IMR-90 (cell line): ENCODE data around the gene COL4A5. TPM values are rescaled to one million over a fixed set of nuclear protein-coding genes. Genes with fewer than 3 reads are reported as not detected.

Source experiments
- ATAC-seq: fragments of 200-7000 bp; cut with Tn5 transposase; 2 replicates; pipeline ENCODE4 v1.9.1; 2020; ENCODE audit warnings: low read depth, mild to moderate bottlenecking, moderate library complexity
- BruUV-seq: library from RNA; stranded (reverse); fragments of 400-500 nt; replicated peaks from 2 replicates; lab custom pipeline; 2021; lab: Mats Ljungman, UMichigan
- CTCF ChIA-PET: fragments of 300-600 bp; formaldehyde crosslinking; extraction: SDS; loops from one replicate; lab custom pipeline; 2021; ENCODE audit warnings: antibody characterized with exemption; lab: Yijun Ruan, JAX
- POLR2A ChIA-PET: fragments of 300-600 bp; sonication (Branson Sonifier 250); formaldehyde crosslinking; loops from one replicate; lab custom pipeline; 2022; ENCODE audit warnings: antibody characterized with exemption; ENCODE audit not compliant: unreplicated experiment; lab: Charles Lee
- DNase-seq: peaks from one replicate; pipeline ENCODE4 v3.0.0; 2013
- H2AFZ ChIP-seq: replicated peaks from 2 replicates; pipeline ENCODE3; 2013; ENCODE audit warnings: low read length, mild to moderate bottlenecking; ENCODE audit not compliant: poor library complexity
- H2AK5ac ChIP-seq: 2 replicates; pipeline ENCODE4 v1.6.1; 2013; ENCODE audit warnings: low read depth, low read length, inconsistent platforms
- H2AK9ac ChIP-seq: replicated peaks from 2 replicates; pipeline ENCODE3; 2013; ENCODE audit warnings: mild to moderate bottlenecking, low read depth, low read length, moderate library complexity; ENCODE audit not compliant: poor library complexity
- H2BK120ac ChIP-seq: 2 replicates; pipeline ENCODE4 v1.6.1; 2013; ENCODE audit warnings: low read depth, low read length, inconsistent platforms
- H2BK15ac ChIP-seq: 3 replicates; pipeline ENCODE4 v1.6.1; 2013; ENCODE audit warnings: low read depth, low read length, inconsistent platforms
- H2BK20ac ChIP-seq: 2 replicates; pipeline ENCODE4 v1.6.1; 2013; ENCODE audit warnings: low read depth, mild to moderate bottlenecking, inconsistent platforms, low read length, moderate library complexity
- H2BK5ac ChIP-seq: 2 replicates; pipeline ENCODE4 v1.6.1; 2013; ENCODE audit warnings: mild to moderate bottlenecking, low read depth, low read length, inconsistent platforms; ENCODE audit not compliant: poor library complexity, severe bottlenecking
- H3K14ac ChIP-seq: replicated peaks from 2 replicates; pipeline ENCODE4 v1.6.1; 2013; ENCODE audit warnings: low read depth, low read length, inconsistent platforms
- H3K18ac ChIP-seq: 2 replicates; pipeline ENCODE4 v1.6.1; 2013; ENCODE audit warnings: low read depth, low read length, control low read depth
- H3K23ac ChIP-seq: 2 replicates; pipeline ENCODE4 v1.6.1; 2013; ENCODE audit warnings: low read depth, low read length, inconsistent platforms
- H3K27ac ChIP-seq: 2 replicates; pipeline ENCODE4 v1.5.1; 2013; ENCODE audit warnings: mild to moderate bottlenecking, control low read depth, low read length; ENCODE audit not compliant: insufficient read depth
- H3K27me3 ChIP-seq: 2 replicates; pipeline ENCODE4 v1.6.1; 2013; ENCODE audit warnings: low read length; ENCODE audit not compliant: control insufficient read depth, insufficient read depth
- H3K36me3 ChIP-seq: 2 replicates; pipeline ENCODE4 v1.6.1; 2013; ENCODE audit warnings: low read length, mixed read lengths; ENCODE audit not compliant: control insufficient read depth, insufficient read depth
- H3K4ac ChIP-seq: 2 replicates; pipeline ENCODE4 v1.6.1; 2013; ENCODE audit warnings: low read depth, low read length, inconsistent platforms
- H3K4me1 ChIP-seq: 2 replicates; pipeline ENCODE4 v1.6.1; 2013; ENCODE audit warnings: low read length, mixed read lengths; ENCODE audit not compliant: control insufficient read depth, insufficient read depth
- H3K4me2 ChIP-seq: 2 replicates; pipeline ENCODE4 v1.6.1; 2013; ENCODE audit warnings: low read depth, mild to moderate bottlenecking, control low read depth, low read length, moderate library complexity
- H3K4me3 ChIP-seq: 2 replicates; pipeline ENCODE4 v1.5.1; 2013; ENCODE audit warnings: low read depth, mild to moderate bottlenecking, control low read depth, low read length, moderate library complexity; ENCODE audit not compliant: insufficient read depth
- H3K56ac ChIP-seq: 2 replicates; pipeline ENCODE4 v1.6.1; 2013; ENCODE audit warnings: low read length, inconsistent platforms; ENCODE audit not compliant: insufficient read depth; ENCODE audit errors: extremely low read depth
- H3K79me1 ChIP-seq, 2 experiments: 2 replicates each; pipeline ENCODE4 v1.6.1; 2013; ENCODE audit warnings: low read length in 2 of 2, inconsistent platforms in 1 of 2, low read depth in 1 of 2
- H3K9ac ChIP-seq: 2 replicates; pipeline ENCODE4 v1.6.1; 2013; ENCODE audit warnings: low read depth, low read length, control low read depth
- H3K9me1 ChIP-seq: 2 replicates; pipeline ENCODE4 v1.6.1; 2013; ENCODE audit warnings: low read length, inconsistent platforms; ENCODE audit not compliant: insufficient read depth
- H3K9me3 ChIP-seq: 2 replicates; pipeline ENCODE4 v1.6.1; 2013; ENCODE audit warnings: low read length; ENCODE audit not compliant: control insufficient read depth, insufficient read depth
- H4K20me1 ChIP-seq: 2 replicates; pipeline ENCODE4 v1.6.1; 2013; ENCODE audit warnings: low read length, inconsistent platforms; ENCODE audit not compliant: insufficient read depth
- H4K5ac ChIP-seq: 2 replicates; pipeline ENCODE4 v1.6.1; 2013; ENCODE audit warnings: mild to moderate bottlenecking, low read depth, low read length, control low read depth
- H4K8ac ChIP-seq, 2 experiments: 2 replicates each; pipeline ENCODE4 v1.6.1; 2013; ENCODE audit warnings: low read depth in 2 of 2, low read length in 2 of 2, control low read depth in 1 of 2, inconsistent platforms in 1 of 2
- H4K91ac ChIP-seq: 2 replicates; pipeline ENCODE4 v1.6.1; 2013; ENCODE audit warnings: low read depth, low read length, inconsistent platforms; ENCODE audit not compliant: insufficient read depth
- BHLHE40 ChIP-seq: fragments of 150-350 bp; IDR thresholded peaks from 2 replicates; pipeline ENCODE4 v1.6.1; 2016; ENCODE audit warnings: mild to moderate bottlenecking, low read depth, low read length
- CEBPB ChIP-seq: IDR thresholded peaks from 2 replicates; pipeline ENCODE4 v1.6.1; 2012; ENCODE audit warnings: low read depth, low read length, improper control_type of control experiment
- CHD1 ChIP-seq: IDR thresholded peaks from 2 replicates; pipeline ENCODE4 v1.6.1; 2012; ENCODE audit warnings: low read depth, low read length, improper control_type of control experiment
- CTCF ChIP-seq: conservative IDR thresholded peaks from 2 replicates; pipeline ENCODE4 v1.5.1; 2012; ENCODE audit warnings: mild to moderate bottlenecking, low read depth, low read length, improper control_type of control experiment
- ELK1 ChIP-seq: fragments of 150-350 bp; IDR thresholded peaks from 2 replicates; pipeline ENCODE4 v1.6.1; 2016; ENCODE audit warnings: low read depth, mild to moderate bottlenecking, low read length, moderate library complexity, borderline replicate concordance
- FOS ChIP-seq: fragments of 150-350 bp; IDR thresholded peaks from 2 replicates; pipeline ENCODE4 v1.6.1; 2016; ENCODE audit warnings: low read depth, low read length
- MAFK ChIP-seq: IDR thresholded peaks from 2 replicates; pipeline ENCODE4 v1.6.1; 2012; ENCODE audit warnings: low read depth, low read length, improper control_type of control experiment
- MAZ ChIP-seq: IDR thresholded peaks from 2 replicates; pipeline ENCODE4 v1.6.1; 2012; ENCODE audit warnings: low read depth, mild to moderate bottlenecking, low read length, improper control_type of control experiment, moderate library complexity, borderline replicate concordance
- MXI1 ChIP-seq: IDR thresholded peaks from 2 replicates; pipeline ENCODE4 v1.6.1; 2012; ENCODE audit warnings: low read depth, mild to moderate bottlenecking, low read length, moderate library complexity, borderline replicate concordance
- NFE2L2 ChIP-seq: fragments of 150-350 bp; IDR thresholded peaks from 2 replicates; pipeline ENCODE4 v1.6.1; 2016; ENCODE audit warnings: low read depth, mild to moderate bottlenecking, low read length
- POLR2A ChIP-seq: IDR thresholded peaks from 2 replicates; pipeline ENCODE4 v1.6.1; 2012; ENCODE audit warnings: mild to moderate bottlenecking, low read depth, low read length
- RAD21 ChIP-seq: IDR thresholded peaks from 2 replicates; pipeline ENCODE4 v1.6.1; 2012; ENCODE audit warnings: low read length, improper control_type of control experiment
- RCOR1 ChIP-seq: IDR thresholded peaks from 2 replicates; pipeline ENCODE4 v1.6.1; 2012; ENCODE audit warnings: mild to moderate bottlenecking, low read length, improper control_type of control experiment; ENCODE audit not compliant: insufficient replicate concordance
- RFX5 ChIP-seq: IDR thresholded peaks from 2 replicates; pipeline ENCODE4 v1.8.0; 2012; ENCODE audit warnings: low read depth, mild to moderate bottlenecking, low read length, moderate library complexity
- SMC3 ChIP-seq: fragments of 150-350 bp; IDR thresholded peaks from 2 replicates; pipeline ENCODE4 v1.6.1; 2016; ENCODE audit warnings: low read depth, mild to moderate bottlenecking, antibody characterized with exemption, low read length, moderate library complexity
- USF2 ChIP-seq: fragments of 150-350 bp; IDR thresholded peaks from 2 replicates; pipeline ENCODE4 v1.6.1; 2017; ENCODE audit warnings: mild to moderate bottlenecking, antibody characterized with exemption, low read length, low read depth
- dilution Hi-C: fragments of 300-500 bp; cut with HindIII; formaldehyde crosslinking; loops from one replicate; pipeline ENCODE4 v1.14.3; 2018; ENCODE audit warnings: low sequenced_read_pairs; ENCODE audit not compliant: unreplicated experiment
- in situ Hi-C: fragments of 300-500 bp; cut with MboI; formaldehyde crosslinking; loops from 3 replicates; pipeline ENCODE4 v1.14.3; 2019; ENCODE audit warnings: low sequenced_read_pairs, inconsistent platforms, mixed read lengths
- intact Hi-C: fragments of 100-400 bp; cut with micrococcal nuclease; formaldehyde crosslinking; loops from 2 replicates; pipeline ENCODE4 v1.10.0; 2022
- polyA plus RNA-seq, 3 experiments: library from polyadenylated mRNA; depleted of rRNA; stranded (reverse); fragments of >200 nt; gene quantifications; 2 replicates each; pipeline ENCODE4 v1.2.3, GENCODE V29; 2012; ENCODE audit warnings: low replicate concordance in 1 of 3
- total RNA-seq: library from RNA; depleted of rRNA; stranded (reverse); fragments of >200 nt; gene quantifications from 2 replicates; pipeline ENCODE4 v1.2.3, GENCODE V29; 2012

Gene COL4A5
- total and polyA plus RNA-seq, 2 of the 4 experiments (the other 2 are of a cell fraction) = 16.3 to 26.6 TPM

- H4K5ac ChIP-seq = no peak overlapping the region
- no TSS peak for BruUV-seq
- no peaks in the 10 kb centered on the region for H4K20me1 ChIP-seq
- no peak overlapping the region for H3K18ac ChIP-seq
- H2AFZ ChIP-seq = no peak overlapping the region
- H3K27me3 ChIP-seq = no peaks in the 10 kb centered on the region
- H3K23ac ChIP-seq = no peak overlapping the region
- CTCF ChIA-PET = no interaction called here
- H3K4me3 ChIP-seq = no peak overlapping the region
- H3K9me3 ChIP-seq = peaks cover 2% of the 10 kb centered on the region; the same call in 1 of the 2 replicates
- dilution Hi-C loops (no loop called here), intact Hi-C loops (no loop called here), in situ Hi-C loops (no loop called here)
- H3K9ac ChIP-seq = no peak overlapping the region
- H2BK120ac ChIP-seq = no peak overlapping the region
- ATAC-seq (no peak), DNase-seq (no peak)
- H3K56ac ChIP-seq = no peak overlapping the region
- no peak overlapping the region for H4K8ac ChIP-seq
- no peak overlapping the region for H4K91ac ChIP-seq
- peaks cover 2% of the 10 kb centered on the region; the same call in 1 of the 2 replicates for H3K36me3 ChIP-seq
- no peak overlapping the region for H2BK5ac ChIP-seq
- H2AK9ac ChIP-seq = no peak overlapping the region
- H2BK20ac ChIP-seq = no peak overlapping the region
- H3K9me1 ChIP-seq = no peaks in the 10 kb centered on the region
- no peaks in the 10 kb centered on the region for H3K4me1 ChIP-seq
- H2AK5ac ChIP-seq = no peak overlapping the region
- no peak overlapping the region for H2BK15ac ChIP-seq
- TF ChIP-seq MXI1 (no peak), MAZ (no peak), POLR2A (no peak), CTCF (no peak), RFX5 (no peak), SMC3 (no peak), MAFK (no peak), FOS (no peak), USF2 (no peak), NFE2L2 (no peak), CEBPB (no peak), ELK1 (no peak), BHLHE40 (no peak), RAD21 (no peak), CHD1 (no peak), RCOR1 (no peak)
- H3K79me1 ChIP-seq = no peaks in the 10 kb centered on the region
- no peak overlapping the region for H3K4me2 ChIP-seq
- POLR2A ChIA-PET = no interaction called here
- H3K4ac ChIP-seq = no peak overlapping the region
- H3K27ac ChIP-seq = no peak overlapping the region
- no peak overlapping the region for H3K14ac ChIP-seq
These were observed 201.2 kb downstream of the COL4A5 start for GRCh38 chrX:108640817-108641216.
